Activated B cell treated with CpG ODN at 0.5 μM for 24 hours (primary cell): Measurements from ENCODE around the gene RFX4. TPM values are rescaled to one million over a fixed set of nuclear protein-coding genes. Genes with fewer than 3 reads are reported as not detected.

Experiments used
- ATAC-seq: fragments of 200-7000 bp; cut with Tn5 transposase; one replicate; pipeline ENCODE4 v1.10.0; 2021; ENCODE audit warnings: low read depth, mild to moderate bottlenecking, moderate library complexity
- CTCF ChIA-PET: fragments of 350-600 bp; sonication (Branson Sonifier 250); formaldehyde crosslinking; loops from one replicate; lab custom pipeline; 2021; ENCODE audit warnings: antibody characterized with exemption; lab: Charles Lee
- POLR2A ChIA-PET: fragments of 350-600 bp; sonication (Branson Sonifier 250); formaldehyde crosslinking; loops from one replicate; lab custom pipeline; 2021; ENCODE audit warnings: antibody characterized with exemption; lab: Charles Lee
- DNase-seq: peaks from one replicate; pipeline ENCODE4 v3.0.0; 2022
- H3K27ac Mint-ChIP-seq: one replicate; pipeline ENCODE4 v1.8.0; 2020; ENCODE audit warnings: mixed read lengths
- H3K27me3 Mint-ChIP-seq: one replicate; pipeline ENCODE4 v1.8.0; 2021; ENCODE audit warnings: mixed read lengths
- H3K36me3 Mint-ChIP-seq: one replicate; pipeline ENCODE4 v1.8.0; 2021; ENCODE audit warnings: low read depth, mixed read lengths
- H3K4me1 Mint-ChIP-seq: one replicate; pipeline ENCODE4 v1.8.0; 2021; ENCODE audit warnings: mixed read lengths
- H3K4me3 Mint-ChIP-seq: one replicate; pipeline ENCODE4 v1.8.0; 2020; ENCODE audit warnings: mild to moderate bottlenecking, mixed read lengths
- H3K9me3 Mint-ChIP-seq: one replicate; pipeline ENCODE4 v1.8.0; 2020; ENCODE audit warnings: mixed read lengths
- intact Hi-C: fragments of 100-400 bp; cut with micrococcal nuclease; formaldehyde crosslinking; loops from one replicate; pipeline ENCODE4 v1.15.1; 2024
- total RNA-seq: library from RNA; stranded (reverse); gene quantifications from 2 replicates; pipeline ENCODE4 v1.2.3, GENCODE V29; 2022
- TF ChIP-seq, protein P1 (sequence below): fragments of 200-600 bp; IDR thresholded peaks from one replicate; pipeline ENCODE4 v1.8.0; 2022; ENCODE audit warnings: antibody characterized with exemption, mild to moderate bottlenecking

Gene RFX4
- total RNA-seq, 1 donor from 2014 or later: not detected

DNA sequence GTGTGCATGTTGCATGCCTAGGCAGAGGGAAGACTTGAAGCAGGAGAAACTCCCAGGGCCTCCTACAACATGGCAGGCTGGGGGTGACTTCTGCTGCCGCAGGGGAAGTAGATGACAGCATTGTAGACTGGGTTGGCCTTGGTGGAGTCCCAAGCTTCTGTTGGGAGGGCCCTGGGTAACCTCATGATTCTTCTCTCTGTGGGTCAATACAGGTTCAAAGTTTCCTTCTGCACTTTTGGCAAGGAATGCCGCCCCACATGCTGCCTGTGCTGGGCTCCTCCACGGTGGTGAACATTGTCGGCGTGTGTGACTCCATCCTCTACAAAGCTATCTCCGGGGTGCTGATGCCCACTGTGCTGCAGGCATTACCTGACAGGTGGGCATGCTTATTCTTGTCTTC is 113.3 kb downstream of the RFX4 start:
- Mint-ChIP-seq H3K4me1 (no peaks in the 10 kb centered on the region), H3K9me3 (peaks cover 4% of the 10 kb centered on the region), H3K36me3 (no peaks in the 10 kb centered on the region), H3K27me3 (peaks cover 8% of the 10 kb centered on the region), H3K4me3 (no peak overlapping the region), H3K27ac (no peak overlapping the region)
- ChIA-PET CTCF (no interaction called here), POLR2A (no interaction called here)
- TF ChIP-seq, protein P1, sequence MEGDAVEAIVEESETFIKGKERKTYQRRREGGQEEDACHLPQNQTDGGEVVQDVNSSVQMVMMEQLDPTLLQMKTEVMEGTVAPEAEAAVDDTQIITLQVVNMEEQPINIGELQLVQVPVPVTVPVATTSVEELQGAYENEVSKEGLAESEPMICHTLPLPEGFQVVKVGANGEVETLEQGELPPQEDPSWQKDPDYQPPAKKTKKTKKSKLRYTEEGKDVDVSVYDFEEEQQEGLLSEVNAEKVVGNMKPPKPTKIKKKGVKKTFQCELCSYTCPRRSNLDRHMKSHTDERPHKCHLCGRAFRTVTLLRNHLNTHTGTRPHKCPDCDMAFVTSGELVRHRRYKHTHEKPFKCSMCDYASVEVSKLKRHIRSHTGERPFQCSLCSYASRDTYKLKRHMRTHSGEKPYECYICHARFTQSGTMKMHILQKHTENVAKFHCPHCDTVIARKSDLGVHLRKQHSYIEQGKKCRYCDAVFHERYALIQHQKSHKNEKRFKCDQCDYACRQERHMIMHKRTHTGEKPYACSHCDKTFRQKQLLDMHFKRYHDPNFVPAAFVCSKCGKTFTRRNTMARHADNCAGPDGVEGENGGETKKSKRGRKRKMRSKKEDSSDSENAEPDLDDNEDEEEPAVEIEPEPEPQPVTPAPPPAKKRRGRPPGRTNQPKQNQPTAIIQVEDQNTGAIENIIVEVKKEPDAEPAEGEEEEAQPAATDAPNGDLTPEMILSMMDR: no peak
- ATAC-seq: no peak
- DNase-seq: no peak
- intact Hi-C loops: no loop called here

DNA sequence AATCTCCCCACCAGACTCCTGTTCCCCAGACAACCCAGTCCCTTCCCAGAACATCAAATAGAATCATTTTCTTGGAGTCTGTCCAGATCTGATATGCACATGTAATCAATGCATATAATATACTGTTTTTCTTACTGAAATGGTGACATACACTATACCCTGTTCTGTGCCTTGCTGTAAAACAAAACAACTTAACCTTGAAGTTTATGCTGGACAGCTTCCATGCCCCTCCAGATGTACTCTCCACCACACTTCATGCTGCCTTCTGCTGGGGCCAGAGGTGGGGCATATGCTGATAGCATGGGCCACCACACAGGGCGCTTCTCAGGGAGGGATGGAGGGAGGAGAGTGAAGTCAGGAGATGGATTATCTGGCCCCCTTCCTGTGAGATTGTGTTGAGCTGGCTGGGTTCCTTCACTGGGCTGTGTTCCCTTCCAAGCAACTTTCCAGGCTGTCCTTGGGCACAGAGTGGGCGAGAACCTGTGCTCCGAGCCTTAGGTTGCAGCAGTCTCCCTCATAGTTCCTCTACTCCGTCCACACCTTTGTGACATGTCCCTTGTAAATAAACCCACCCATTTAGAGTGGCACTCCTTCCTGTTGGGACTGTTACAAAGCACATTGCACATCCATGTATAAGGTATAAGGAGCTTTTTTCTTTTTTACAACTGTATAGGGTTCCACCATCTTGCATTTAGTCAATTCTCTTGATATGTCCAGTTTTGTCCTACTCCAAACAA is 114.0 kb downstream of the RFX4 start:
- CTCF ChIA-PET: no interaction called here

DNA sequence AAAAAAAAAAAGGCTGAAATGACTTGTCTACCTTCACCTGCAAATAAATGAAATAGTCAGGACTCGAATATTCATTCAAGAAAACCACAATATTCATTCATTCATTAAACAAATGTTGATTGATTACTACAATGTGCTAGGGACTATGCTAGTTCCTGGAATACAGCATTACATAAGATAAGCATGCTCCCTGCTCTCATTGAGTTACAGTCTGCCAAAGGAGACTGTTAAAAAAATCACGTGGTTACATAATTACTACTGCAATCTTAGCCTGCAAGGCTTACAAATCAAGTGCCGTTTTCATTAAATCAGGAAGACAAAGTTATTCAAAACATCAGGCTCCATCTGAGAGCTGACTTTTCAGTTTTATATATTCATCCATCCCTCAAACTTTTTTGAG is 121.3 kb downstream of the RFX4 start:
- peaks cover 17% of the 10 kb centered on the region for H3K9me3 Mint-ChIP-seq
- no peak overlapping the region for H3K4me3 Mint-ChIP-seq
- intact Hi-C loops: no loop called here
- ATAC-seq (no peak), DNase-seq (no peak)
- TF ChIP-seq, protein P1: no peak
- H3K27ac Mint-ChIP-seq: no peak overlapping the region
- no peaks in the 10 kb centered on the region for H3K36me3 Mint-ChIP-seq
- peaks cover 5% of the 10 kb centered on the region for H3K27me3 Mint-ChIP-seq
- POLR2A ChIA-PET: no interaction called here
- no peaks in the 10 kb centered on the region for H3K4me1 Mint-ChIP-seq
- CTCF ChIA-PET: no interaction called here

More for the DNA sequence above, 114.0 kb downstream of the RFX4 start:
- no peak overlapping the region for H3K27ac Mint-ChIP-seq
- no peak for DNase-seq
- TF ChIP-seq, protein P1: no peak
- no peaks in the 10 kb centered on the region for H3K4me1 Mint-ChIP-seq
- H3K4me3 Mint-ChIP-seq: no peak overlapping the region
- peaks cover 11% of the 10 kb centered on the region for H3K9me3 Mint-ChIP-seq
- intact Hi-C loops: no loop called here
- H3K27me3 Mint-ChIP-seq: peaks cover 10% of the 10 kb centered on the region
- no peak for ATAC-seq
- POLR2A ChIA-PET: no interaction called here
- H3K36me3 Mint-ChIP-seq: no peaks in the 10 kb centered on the region

DNA sequence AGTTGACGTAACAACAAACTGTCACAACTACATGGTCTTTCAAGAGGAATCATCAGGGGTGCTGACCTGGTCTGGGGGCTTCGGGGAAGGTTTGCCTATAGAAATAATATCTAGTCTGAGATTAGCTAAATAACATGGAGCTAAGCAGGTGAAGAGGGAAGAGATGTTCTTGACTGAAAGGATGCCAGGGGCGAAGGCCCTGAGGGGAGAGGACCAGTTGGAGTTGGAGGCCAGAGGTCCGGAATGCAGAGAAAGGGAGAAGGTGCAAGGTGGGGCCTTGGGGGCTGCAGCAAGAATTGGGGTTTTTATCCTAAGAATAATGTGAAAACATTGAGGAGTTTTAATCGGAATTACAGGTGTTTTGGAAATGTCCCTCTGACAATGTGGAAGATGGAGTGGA is 123.2 kb downstream of the RFX4 start:
- no peak for DNase-seq
- no peak overlapping the region for H3K27ac Mint-ChIP-seq
- no peaks in the 10 kb centered on the region for H3K36me3 Mint-ChIP-seq
- H3K4me3 Mint-ChIP-seq: no peak overlapping the region
- ChIA-PET CTCF (no interaction called here), POLR2A (no interaction called here)
- no peak for ATAC-seq
- no peaks in the 10 kb centered on the region for H3K4me1 Mint-ChIP-seq
- intact Hi-C loops: no loop called here
- H3K27me3 Mint-ChIP-seq: peaks cover 8% of the 10 kb centered on the region
- TF ChIP-seq, protein P1: no peak
- H3K9me3 Mint-ChIP-seq: peaks cover 17% of the 10 kb centered on the region

DNA sequence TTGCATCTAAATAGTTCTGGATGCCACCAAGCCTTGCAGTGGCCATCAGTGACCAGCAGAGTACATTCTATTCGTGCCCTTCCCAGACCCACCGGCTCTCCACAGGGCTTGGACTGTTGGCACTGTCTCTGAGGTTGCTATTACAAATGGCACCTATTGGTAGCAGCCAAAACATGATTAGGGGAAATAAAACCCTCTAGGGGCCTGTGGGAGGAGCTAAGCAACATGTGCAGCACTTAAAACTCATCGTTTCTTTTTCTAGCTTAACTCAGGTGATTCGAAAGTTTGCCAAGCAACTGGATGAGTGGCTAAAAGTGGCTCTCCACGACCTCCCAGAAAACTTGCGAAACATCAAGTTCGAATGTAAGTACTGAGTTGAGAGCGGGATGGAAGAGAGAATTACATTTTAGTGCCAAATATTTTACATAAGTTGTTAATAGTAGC is 126.3 kb downstream of the RFX4 start:
- no peak for ATAC-seq
- H3K27me3 Mint-ChIP-seq: peaks cover 13% of the 10 kb centered on the region
- CTCF ChIA-PET: interaction anchor here (0.7 kb wide), 1 partner anchor 227 kb away, joined by 3 read pairs; no protein-coding TSS in a partner anchor
- H3K27ac Mint-ChIP-seq: no peak overlapping the region
- no peaks in the 10 kb centered on the region for H3K4me1 Mint-ChIP-seq
- no peak for DNase-seq
- TF ChIP-seq, protein P1: no peak
- H3K4me3 Mint-ChIP-seq: no peak overlapping the region
- intact Hi-C loops: no loop called here
- POLR2A ChIA-PET: no interaction called here
- no peaks in the 10 kb centered on the region for H3K36me3 Mint-ChIP-seq
- H3K9me3 Mint-ChIP-seq: no peaks in the 10 kb centered on the region
